Eye (tissue), 1 donor: ENCODE data around the gene CMTM1.
"Not testable (repeated sequence)": the region's sequence is repeated elsewhere in the genome, so short reads cannot be mapped to it uniquely, and the experiment has no call there.

ENCODE experiments used
- DNase-seq: peaks from one replicate; pipeline ENCODE4 v3.0.0-alpha.2; 2015

Gene CMTM1

GRCh38 chr16:66617010-66617434 lies 50.8 kb downstream of the CMTM1 start:
- no peak for DNase-seq

- no peak for DNase-seq
These were observed 51.5 kb downstream of the CMTM1 start for GRCh38 chr16:66617728-66618127.

GRCh38 chr16:66618588-66619375 lies 52.5 kb downstream of the CMTM1 start:
- no peak for DNase-seq

- DNase-seq = no peak
These were observed 53.5 kb downstream of the CMTM1 start for GRCh38 chr16:66619534-66620428.

GRCh38 chr16:66620429-66620795 lies 54.2 kb downstream of the CMTM1 start:
- DNase-seq = no peak

GRCh38 chr16:66621973-66622372 lies 55.7 kb downstream of the CMTM1 start:
- DNase-seq = no peak

GRCh38 chr16:66622863-66623262 lies 56.6 kb downstream of the CMTM1 start:
- DNase-seq = no peak

GRCh38 chr16:66623755-66624154 lies 57.5 kb downstream of the CMTM1 start:
- DNase-seq = no peak

- not testable (repeated sequence) for DNase-seq
These were observed 61.6 kb downstream of the CMTM1 start for GRCh38 chr16:66627611-66628378.
